B cell (primary cell): ENCODE measurements around the gene MDK. TPM values are rescaled to one million over a fixed set of nuclear protein-coding genes. Genes with fewer than 3 reads are reported as not detected.
A peak's percentile ranks its signal among the peaks of the same experiment; 100 is the strongest.

Experiments used
- ATAC-seq: fragments of 200-7000 bp; cut with Tn5 transposase; one replicate; pipeline ENCODE4 v1.10.0; 2021; ENCODE audit warnings: low read depth, mild to moderate bottlenecking, moderate number of reproducible peaks, moderate library complexity
- CTCF ChIA-PET: fragments of 350-600 bp; sonication (Branson Sonifier 250); formaldehyde crosslinking; loops from one replicate; lab custom pipeline; 2021; ENCODE audit warnings: antibody characterized with exemption, inconsistent platforms; lab: Charles Lee
- POLR2A ChIA-PET: fragments of 350-600 bp; sonication (Branson Sonifier 250); formaldehyde crosslinking; loops from one replicate; lab custom pipeline; 2021; ENCODE audit warnings: antibody characterized with exemption; lab: Charles Lee
- DNase-seq: peaks from one replicate; pipeline ENCODE4 v3.0.0; 2013
- H2AFZ ChIP-seq: 2 replicates; pipeline ENCODE4 v1.6.1; 2012; ENCODE audit warnings: mild to moderate bottlenecking, low read depth, low read length; ENCODE audit not compliant: insufficient read depth, poor library complexity, severe bottlenecking
- H3K27ac ChIP-seq, 2 donors: 1 replicate in 1 of 2; 2 replicates in 1 of 2; pipeline ENCODE4 v1.5.1; 2012 to 2013; ENCODE audit warnings: low read length in 2 of 2, mild to moderate bottlenecking in 2 of 2, moderate library complexity in 1 of 2
- H3K27me3 ChIP-seq, 4 experiments: fragments of 200-600 bp in 1 of 4; sonication (generic) in 1 of 4; replicated peaks in 1 of 4; 1 replicate in 2 of 4; 2 replicates in 2 of 4; pipeline versions ENCODE4 v1.6.1 to v1.7.0; 2013 to 2016; ENCODE audit warnings: low read length in 3 of 4, mild to moderate bottlenecking in 2 of 4, mixed read lengths in 1 of 4, moderate library complexity in 1 of 4; ENCODE audit not compliant: insufficient read depth in 4 of 4, control insufficient read depth in 3 of 4; ENCODE audit errors: control extremely low read depth in 1 of 4
- H3K36me3 ChIP-seq, 2 experiments: replicated peaks in 1 of 2; 1 replicate in 1 of 2; 2 replicates in 1 of 2; pipeline versions ENCODE4 v1.6.1 to v1.7.1; 2013; ENCODE audit warnings: low read length in 1 of 2; ENCODE audit not compliant: insufficient read depth in 2 of 2, control insufficient read depth in 1 of 2; ENCODE audit errors: control extremely low read depth in 1 of 2, extremely low read depth in 1 of 2
- H3K4me1 ChIP-seq, 2 donors: fragments of 200-600 bp in 1 of 2; sonication (generic) in 1 of 2; 1 replicate in 1 of 2; 2 replicates in 1 of 2; pipeline versions ENCODE4 v1.5.1 to v1.6.1; 2013 to 2017; ENCODE audit warnings: low read length in 2 of 2; ENCODE audit not compliant: control insufficient read depth in 2 of 2, insufficient read depth in 2 of 2
- H3K4me2 ChIP-seq: replicated peaks from 2 replicates; pipeline ENCODE3; 2012; ENCODE audit warnings: mild to moderate bottlenecking, low read depth, low read length; ENCODE audit not compliant: poor library complexity, severe bottlenecking
- H3K4me3 ChIP-seq, 5 experiments: fragments of 200-600 bp in 1 of 5; sonication (generic) in 1 of 5; 1 replicate in 3 of 5; 2 replicates in 2 of 5; pipeline versions ENCODE4 v1.5.1 to v1.7.0; 2011 to 2016; ENCODE audit warnings: low read length in 4 of 5, mild to moderate bottlenecking in 4 of 5, low read depth in 2 of 5, control low read depth in 1 of 5, moderate library complexity in 1 of 5; ENCODE audit not compliant: insufficient read depth in 1 of 5; ENCODE audit errors: control extremely low read depth in 1 of 5, extremely low read depth in 1 of 5
- H3K79me2 ChIP-seq: fragments of 200-600 bp; sonication (generic); one replicate; pipeline ENCODE4 v1.6.0; 2016; ENCODE audit warnings: low read length; ENCODE audit not compliant: control insufficient read depth, insufficient read depth
- H3K9ac ChIP-seq: fragments of 200-600 bp; sonication (generic); 2 replicates; pipeline ENCODE4 v1.6.1; 2017; ENCODE audit warnings: mild to moderate bottlenecking, low read length, moderate library complexity
- H3K9me3 ChIP-seq, 3 donors: one replicate each; pipeline versions ENCODE4 v1.6.1 to v1.7.1; 2013; ENCODE audit warnings: low read length in 2 of 3; ENCODE audit not compliant: control insufficient read depth in 2 of 3, insufficient read depth in 1 of 3; ENCODE audit errors: control extremely low read depth in 1 of 3
- H4K20me1 ChIP-seq: 2 replicates; pipeline ENCODE4 v1.6.0; 2012; ENCODE audit warnings: mild to moderate bottlenecking, low read length; ENCODE audit not compliant: insufficient read depth, control insufficient read depth, poor library complexity, severe bottlenecking
- H3K27ac Mint-ChIP-seq: one replicate; pipeline ENCODE4 v1.8.0; 2021; ENCODE audit warnings: mixed read lengths
- H3K27me3 Mint-ChIP-seq: one replicate; pipeline ENCODE4 v1.8.0; 2021; ENCODE audit warnings: mixed read lengths
- H3K4me1 Mint-ChIP-seq: one replicate; pipeline ENCODE4 v1.8.0; 2021; ENCODE audit warnings: mixed read lengths
- H3K4me3 Mint-ChIP-seq: one replicate; pipeline ENCODE4 v1.8.0; 2021; ENCODE audit warnings: mixed read lengths
- H3K9me3 Mint-ChIP-seq: one replicate; pipeline ENCODE4 v1.8.0; 2022; ENCODE audit warnings: mixed read lengths; ENCODE audit not compliant: insufficient read depth
- CTCF ChIP-seq: fragments of 200-600 bp; IDR thresholded peaks from one replicate; pipeline ENCODE4 v1.8.0; 2022; ENCODE audit warnings: antibody characterized with exemption, mild to moderate bottlenecking
- EZH2 ChIP-seq: IDR thresholded peaks from 2 replicates; pipeline ENCODE4 v1.6.1; 2012; ENCODE audit warnings: borderline replicate concordance, low read depth, mild to moderate bottlenecking, moderate library complexity, low read length; ENCODE audit not compliant: insufficient read depth, poor library complexity, severe bottlenecking
- WGBS: methylation state at CpG from one replicate; pipeline ENCODE4 v1.1.5; 2013; ENCODE audit warnings: missing lambda C conversion rate; ENCODE audit not compliant: insufficient coverage; 5-methylcytosine and 5-hydroxymethylcytosine counted together
- intact Hi-C: fragments of 100-400 bp; cut with micrococcal nuclease; formaldehyde crosslinking; loops from one replicate; pipeline ENCODE4 v1.10.0; 2022
- polyA plus RNA-seq: library from polyadenylated mRNA; depleted of rRNA; stranded (reverse); fragments of >200 nt; gene quantifications from 2 replicates; pipeline ENCODE4 v1.2.3, GENCODE V29; 2012
- total RNA-seq, 2 donors: library from RNA; stranded (reverse); fragments of 120-200 nt in 1 of 2; gene quantifications; 1 replicate in 1 of 2; 2 replicates in 1 of 2; pipeline versions ENCODE4 v1.2.3 to v1.2.4, GENCODE V29; 2013 to 2022

MDK gene
- total and polyA plus RNA-seq, 2 donors (not counting 1 experiment from before 2014, with no cell fraction given) = 1.5 to 2.6 TPM

GRCh38 chr11:46363031-46363407 lies 18.4 kb upstream of the MDK start:
- H3K4me3 Mint-ChIP-seq = peak overlapping the region; percentile 37
- ChIA-PET POLR2A (no interaction called here), CTCF (interaction anchor here (1.4 to 1.9 kb wide), 2 partner anchors 10 to 124 kb away, joined by 3 to 4 read pairs; no protein-coding TSS in a partner anchor)
- WGBS = 78% methylated on average over 9 of the region's 9 CpGs
- H3K27me3 Mint-ChIP-seq = no peaks in the 10 kb centered on the region
- Histone ChIP-seq H2AFZ (no peak overlapping the region), H3K9me3 (no peaks in the 10 kb centered on the region), H3K4me1 (peaks cover 19 to 30% of the 10 kb centered on the region in 2 donors), H3K27me3 (no peaks in the 10 kb centered on the region), H3K9ac (no peak overlapping the region), H3K27ac (no peak overlapping the region), H3K4me3 (no peak overlapping the region), H3K36me3 (no peaks in the 10 kb centered on the region), H4K20me1 (peaks cover 69% of the 10 kb centered on the region), H3K79me2 (peaks cover 48% of the 10 kb centered on the region), H3K4me2 (no peak overlapping the region)
- no peaks in the 10 kb centered on the region for H3K9me3 Mint-ChIP-seq
- ATAC-seq = no peak
- no peak for TF ChIP-seq CTCF
- no peak for TF ChIP-seq EZH2
- H3K4me1 Mint-ChIP-seq = peaks cover 27% of the 10 kb centered on the region
- no peak for DNase-seq
- no peak overlapping the region for H3K27ac Mint-ChIP-seq
- intact Hi-C loops = no loop called here

- H2AFZ ChIP-seq = no peak overlapping the region
- no peak overlapping the region for H3K27ac ChIP-seq
- H3K9ac ChIP-seq = no peak overlapping the region
- 93% methylated on average over 19 of the region's 21 CpGs for WGBS
- Mint-ChIP-seq H3K4me3 (no peak overlapping the region), H3K27me3 (no peaks in the 10 kb centered on the region), H3K4me1 (peaks cover 27% of the 10 kb centered on the region), H3K9me3 (no peaks in the 10 kb centered on the region), H3K27ac (no peak overlapping the region)
- CTCF ChIA-PET = interaction anchor here (1.4 to 1.9 kb wide), 2 partner anchors 11 to 124 kb away, joined by 3 to 4 read pairs; no protein-coding TSS in a partner anchor
- H3K9me3 ChIP-seq = no peaks in the 10 kb centered on the region
- peaks cover 0 to 5% of the 10 kb centered on the region in 2 experiments for H3K36me3 ChIP-seq
- no peak overlapping the region for H3K4me2 ChIP-seq
- ATAC-seq (no peak), DNase-seq (no peak)
- peaks cover 48% of the 10 kb centered on the region for H3K79me2 ChIP-seq
- no peak for TF ChIP-seq EZH2
- TF ChIP-seq CTCF = no peak
- POLR2A ChIA-PET = no interaction called here
- peaks cover 19 to 30% of the 10 kb centered on the region in 2 donors for H3K4me1 ChIP-seq
- H3K27me3 ChIP-seq = no peaks in the 10 kb centered on the region
- H3K4me3 ChIP-seq = no peak overlapping the region
- H4K20me1 ChIP-seq = peaks cover 73% of the 10 kb centered on the region
- intact Hi-C loops = no loop called here
Observed at GRCh38 chr11:46363455-46364005, 17.9 kb upstream of the MDK start.
